Suppressor macrophage treated with lipopolysaccharide for 1 hour (primary cell): Measurements from ENCODE around the gene KRT35.
A peak's percentile ranks its signal among the peaks of the same experiment; 100 is the strongest.

Experiments
- DNase-seq, 3 donors: peaks; one replicate each; pipeline ENCODE4 v3.0.0-alpha.2; 2020 to 2022

KRT35 gene

GRCh38 chr17:41511716-41512115 lies 30.8 kb upstream of the KRT35 start:
- no peak for DNase-seq

DNA sequence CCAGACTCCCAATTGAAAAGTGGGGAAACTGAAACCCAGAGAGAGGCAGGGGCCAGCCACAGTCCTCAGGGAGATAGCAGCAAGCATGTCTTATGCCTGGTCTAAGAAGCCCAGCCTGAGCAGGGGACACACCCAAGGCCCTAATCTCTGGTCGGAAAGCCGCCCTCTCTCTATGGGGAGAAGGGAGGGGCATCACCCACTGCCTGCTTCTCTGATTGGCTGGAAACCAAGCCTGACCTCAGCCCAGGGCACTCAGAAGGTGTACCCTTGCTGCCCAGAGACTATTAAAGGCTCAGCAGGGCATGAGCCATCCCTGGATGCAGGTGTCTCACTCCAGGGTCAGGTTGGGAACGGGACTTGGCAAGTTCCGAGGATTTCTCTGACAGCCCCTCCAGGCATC lies 30.2 kb upstream of the KRT35 start:
- no peak for DNase-seq

DNA sequence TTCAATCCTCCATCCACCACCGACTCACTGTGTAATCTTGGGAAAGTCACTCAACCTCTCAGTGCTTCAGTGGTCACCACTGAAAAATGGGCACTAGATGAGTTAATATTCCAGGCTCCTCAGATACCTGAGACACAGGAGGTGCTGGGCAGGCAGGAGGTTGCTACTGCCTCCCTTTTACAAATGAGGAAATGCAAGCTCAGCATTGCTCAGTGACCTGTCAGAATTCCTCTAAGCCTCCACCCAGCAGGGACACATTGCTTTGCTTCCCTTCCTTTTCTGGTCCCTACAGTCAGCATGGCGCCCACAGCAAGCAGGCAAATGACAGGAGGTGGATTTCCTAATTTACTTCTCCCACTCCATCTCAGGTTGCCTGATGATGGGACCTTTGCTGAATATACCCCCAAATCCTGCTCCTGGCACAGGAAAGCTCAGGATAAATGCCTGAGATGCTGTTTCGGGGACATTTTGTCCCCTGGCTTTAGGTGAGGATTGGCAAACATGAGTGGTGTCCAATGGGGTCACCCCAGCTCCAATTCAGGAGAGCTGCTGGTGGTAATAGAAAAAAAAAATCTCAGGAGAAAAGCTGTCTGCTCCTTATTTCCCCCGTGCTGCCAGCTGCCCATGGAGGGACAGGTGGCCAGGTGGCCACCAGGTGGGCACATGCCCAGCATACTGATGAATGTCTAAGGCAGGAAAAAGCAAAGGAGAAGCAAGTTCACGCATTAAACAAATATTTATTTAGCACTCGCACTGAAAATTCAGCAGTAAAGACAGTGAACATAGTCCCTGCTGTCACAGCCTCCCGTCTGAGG lies 29.5 kb upstream of the KRT35 start:
- DNase-seq, result no peak

DNA sequence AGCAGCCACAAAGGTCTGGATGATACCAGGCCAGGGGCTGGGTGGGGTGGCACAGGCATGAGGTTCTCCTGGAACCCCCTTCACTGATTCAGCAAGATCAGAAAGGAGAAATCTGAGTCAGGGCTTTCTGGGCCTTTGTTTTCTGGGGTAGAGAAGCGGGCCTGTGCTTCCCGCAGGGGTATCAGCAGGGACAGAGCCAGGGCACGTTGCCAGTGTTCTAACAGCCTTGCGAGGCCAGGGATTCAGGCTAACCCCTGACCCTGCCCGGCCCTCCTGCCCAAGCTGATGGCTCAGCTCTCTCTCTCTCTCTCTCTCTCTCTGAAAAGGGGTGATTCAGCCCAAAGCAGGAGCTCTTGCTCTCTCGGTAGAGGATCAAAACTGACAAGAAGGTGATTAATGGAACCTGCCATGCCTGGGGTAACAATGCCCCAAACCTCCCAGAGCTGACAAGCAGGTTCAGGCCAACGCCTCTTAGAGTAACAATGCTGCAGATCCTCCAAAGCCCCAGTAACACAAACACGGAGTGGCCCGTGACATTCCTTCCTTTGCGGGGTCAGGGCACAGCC lies 26.4 kb upstream of the KRT35 start:
- DNase-seq, result no peak

DNA sequence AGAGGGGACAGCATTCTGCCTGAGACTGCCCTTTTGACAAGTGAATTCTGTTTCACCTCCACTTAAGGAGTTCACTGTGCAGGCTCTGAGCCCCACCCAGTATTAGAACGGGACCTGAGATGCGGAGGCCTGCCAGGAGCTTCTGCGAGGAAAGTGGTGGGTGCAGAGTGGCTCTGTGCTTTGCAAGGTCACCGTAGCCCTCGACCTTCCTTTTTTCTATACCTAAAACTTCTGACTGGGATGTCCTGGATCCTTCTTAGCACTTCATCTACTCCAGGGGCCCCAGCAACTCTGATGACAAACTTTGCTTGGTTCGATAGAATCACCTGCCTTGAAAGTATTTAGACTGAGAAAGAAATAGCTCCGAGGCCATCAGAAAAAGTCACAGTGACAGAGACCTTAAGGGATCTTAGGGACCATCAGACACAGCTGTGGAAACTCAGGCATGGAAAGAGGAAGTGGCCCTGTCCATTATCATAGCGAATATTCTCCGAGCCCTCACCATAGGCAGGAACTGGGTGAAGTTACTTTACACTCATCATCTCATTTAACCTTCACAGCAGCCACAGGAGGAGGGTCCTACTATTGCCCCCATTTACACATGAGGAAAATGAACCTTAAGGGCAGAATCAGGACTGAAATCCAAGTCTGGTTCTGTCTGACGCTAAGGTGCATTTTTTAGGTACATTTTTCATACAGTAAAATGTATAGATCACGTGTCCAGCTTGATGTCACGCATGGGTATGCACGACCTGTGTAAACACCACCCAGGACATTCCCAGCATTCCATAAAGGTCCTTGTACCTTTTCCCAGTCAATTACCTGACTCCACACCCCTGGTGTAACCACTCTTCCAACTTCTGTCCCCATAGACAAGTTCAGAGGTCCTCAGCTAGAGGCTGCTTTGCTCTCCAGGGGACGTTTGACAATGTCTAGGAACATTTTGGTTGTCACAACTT lies 25.1 kb upstream of the KRT35 start:
- DNase-seq, result peak; percentile 30 to 50 (median 47)

DNA sequence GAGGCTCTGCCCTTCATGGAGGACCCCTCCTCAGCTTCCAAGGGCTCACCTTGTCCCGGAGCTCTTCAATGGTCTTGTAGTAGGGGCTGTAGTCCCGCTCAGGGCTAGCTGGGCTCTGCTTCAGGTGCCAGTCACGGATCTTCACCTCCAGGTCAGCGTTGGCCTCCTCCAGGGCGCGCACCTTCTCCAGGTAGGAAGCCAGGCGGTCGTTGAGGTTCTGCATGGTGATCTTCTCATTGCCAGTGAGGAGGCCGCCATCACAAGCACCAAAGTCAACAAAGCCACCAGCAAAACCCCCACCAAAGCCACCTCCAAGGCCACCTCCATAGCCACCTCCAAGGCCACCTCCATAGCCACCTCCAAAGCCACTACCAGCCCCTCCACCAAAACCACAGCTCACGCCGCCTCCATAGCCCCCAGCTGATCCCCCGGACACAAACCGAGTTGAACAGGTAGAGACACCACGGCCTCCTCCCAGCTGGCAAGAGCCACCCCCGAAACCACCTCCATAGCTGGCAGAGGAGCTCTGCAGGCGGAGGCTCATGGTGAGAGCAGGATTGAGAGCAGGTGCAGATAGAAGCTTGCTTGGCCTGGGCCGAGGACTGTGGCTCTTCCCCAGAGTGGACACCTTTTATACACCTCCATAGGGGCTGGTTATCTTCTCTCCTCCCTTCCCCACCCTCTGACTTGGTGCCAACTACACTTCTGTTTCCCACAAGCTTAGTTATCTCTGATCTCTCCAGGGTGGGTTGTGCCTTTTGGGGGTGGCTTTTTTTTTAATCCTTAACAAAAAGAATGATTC lies 24.3 kb upstream of the KRT35 start, which contains the start of gene KRT13:
TSS of gene KRT13 (minus strand) at position 606 of the 802 bp plus-strand sequence. CDS start at position 544, 62 bp downstream.
- DNase-seq, result no peak

DNA sequence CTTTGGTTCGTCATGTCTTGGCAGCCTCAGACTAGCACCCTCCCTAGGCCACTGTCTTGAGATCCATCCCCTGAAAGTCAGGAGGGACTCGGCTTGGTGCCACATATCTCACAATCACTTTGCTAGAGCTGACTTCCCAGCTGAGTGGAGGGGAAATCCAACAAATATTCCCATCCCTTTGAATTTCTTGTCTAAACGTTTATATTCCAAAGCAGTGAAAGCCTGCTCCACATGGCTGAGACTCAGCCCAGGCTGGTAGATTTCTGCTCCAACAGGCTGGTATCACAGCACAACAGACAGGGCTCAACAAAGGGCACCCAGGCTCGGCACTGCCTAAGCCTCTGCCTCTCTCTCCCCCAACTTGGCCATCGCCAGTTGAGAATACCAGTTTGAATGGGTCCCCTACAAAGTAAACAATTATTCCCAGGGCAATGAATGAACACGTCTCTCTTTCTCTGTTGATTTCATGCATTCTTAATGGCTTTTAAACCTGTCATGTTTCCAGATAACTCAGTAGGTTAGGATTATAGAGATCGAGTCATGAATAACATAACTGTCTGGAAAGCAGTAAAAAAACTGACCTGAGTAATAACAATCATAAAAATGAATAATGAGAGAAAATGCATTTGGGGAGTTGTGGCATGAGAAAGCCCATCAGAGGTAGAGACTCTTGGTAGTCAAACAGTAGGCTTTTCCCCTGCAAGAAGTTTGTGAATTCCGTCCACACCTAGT lies 23.5 kb upstream of the KRT35 start:
- no peak for DNase-seq

- no peak for DNase-seq
Measured at GRCh38 chr17:41503202-41503601, 22.3 kb upstream of the KRT35 start.

- peak; percentile 49 to 64 (median 53) for DNase-seq
Measured at GRCh38 chr17:41500131-41500911, 19.4 kb upstream of the KRT35 start.

GRCh38 chr17:41499714-41500113 lies 18.8 kb upstream of the KRT35 start:
- DNase-seq, result no peak

DNA sequence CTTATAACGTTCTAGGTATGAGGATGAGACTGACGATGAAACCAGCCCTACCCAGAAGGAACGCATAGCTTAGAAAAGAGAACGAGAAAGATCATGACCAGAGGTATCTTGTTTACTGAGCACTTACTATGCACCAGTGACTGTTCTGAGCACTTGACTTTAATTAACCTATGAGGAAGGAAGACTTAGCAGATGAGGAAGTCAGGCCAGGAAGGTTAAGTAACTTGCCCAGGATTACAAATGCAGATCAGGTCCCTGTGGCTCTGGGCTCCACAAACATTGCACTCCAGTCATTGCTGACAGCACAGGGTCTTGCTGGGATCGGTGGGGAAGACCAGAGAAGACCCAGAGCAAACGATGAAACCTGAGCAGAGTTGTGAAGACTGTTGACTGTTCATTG lies 17.3 kb upstream of the KRT35 start:
- peak; percentile 64 to 78 (median 77) for DNase-seq

DNA sequence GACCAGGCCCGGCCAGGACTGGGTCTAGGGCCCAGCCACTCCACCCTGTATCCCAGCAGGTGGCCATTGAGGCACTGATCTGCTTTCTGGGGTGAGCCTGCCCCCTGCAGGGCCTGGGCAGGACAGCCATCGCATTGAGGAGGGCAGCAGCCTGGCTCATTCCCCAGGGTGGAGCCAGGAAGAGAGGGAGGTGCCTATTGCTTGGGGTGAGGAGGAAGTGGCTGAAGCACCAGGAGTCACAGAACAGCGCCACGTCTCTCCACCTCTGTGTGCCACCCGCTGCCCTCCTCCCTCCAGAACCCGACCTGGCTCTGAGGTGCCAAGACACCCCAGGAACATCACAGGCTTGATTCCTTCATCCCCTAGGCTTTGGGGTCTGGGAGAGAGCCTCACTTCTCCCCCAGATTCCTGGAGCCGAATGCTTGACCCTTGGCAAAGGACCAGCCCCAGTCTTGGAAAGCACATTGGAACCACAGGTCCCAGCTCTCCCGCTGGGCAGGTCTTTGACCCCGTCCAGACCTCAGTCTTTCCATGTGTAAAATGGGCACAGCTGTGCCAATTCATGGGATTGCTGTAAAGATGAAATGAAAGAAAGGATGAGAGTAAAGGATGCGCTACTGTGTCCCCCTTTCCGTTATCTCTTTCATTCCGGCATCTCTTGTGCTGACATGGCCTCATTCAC lies 16.0 kb upstream of the KRT35 start:
- DNase-seq, result peak; percentile 89 to 91 (median 91)

GRCh38 chr17:41494524-41494923 lies 13.6 kb upstream of the KRT35 start:
- no peak for DNase-seq

DNA sequence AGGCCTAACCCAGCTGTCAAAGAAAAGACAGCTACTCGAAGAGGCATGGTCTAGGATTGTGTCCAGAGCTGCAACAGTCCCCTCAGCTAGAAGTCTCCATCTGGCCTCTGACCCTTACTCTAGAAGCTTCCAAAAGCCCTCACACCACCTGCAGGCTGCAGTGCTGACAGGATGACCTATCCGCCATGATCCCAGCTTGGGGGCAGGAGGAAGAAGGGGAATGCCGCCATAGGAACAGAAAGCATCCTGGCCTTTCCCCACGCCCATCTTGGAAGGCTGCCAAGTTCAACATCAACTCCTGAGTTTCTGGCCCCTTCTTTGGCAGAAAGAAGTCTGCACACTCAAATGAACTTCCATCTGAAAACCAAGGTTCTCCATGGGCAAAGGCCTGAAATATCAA lies 11.8 kb upstream of the KRT35 start:
- peak; percentile 47 to 67 (median 51) for DNase-seq

GRCh38 chr17:41492351-41492750 lies 11.4 kb upstream of the KRT35 start:
- DNase-seq, result peak; percentile 80 to 89 (median 89)

GRCh38 chr17:41491476-41491875 lies 10.5 kb upstream of the KRT35 start:
- peak in 2 of 3 donors; percentile 18 to 23 for DNase-seq

DNA sequence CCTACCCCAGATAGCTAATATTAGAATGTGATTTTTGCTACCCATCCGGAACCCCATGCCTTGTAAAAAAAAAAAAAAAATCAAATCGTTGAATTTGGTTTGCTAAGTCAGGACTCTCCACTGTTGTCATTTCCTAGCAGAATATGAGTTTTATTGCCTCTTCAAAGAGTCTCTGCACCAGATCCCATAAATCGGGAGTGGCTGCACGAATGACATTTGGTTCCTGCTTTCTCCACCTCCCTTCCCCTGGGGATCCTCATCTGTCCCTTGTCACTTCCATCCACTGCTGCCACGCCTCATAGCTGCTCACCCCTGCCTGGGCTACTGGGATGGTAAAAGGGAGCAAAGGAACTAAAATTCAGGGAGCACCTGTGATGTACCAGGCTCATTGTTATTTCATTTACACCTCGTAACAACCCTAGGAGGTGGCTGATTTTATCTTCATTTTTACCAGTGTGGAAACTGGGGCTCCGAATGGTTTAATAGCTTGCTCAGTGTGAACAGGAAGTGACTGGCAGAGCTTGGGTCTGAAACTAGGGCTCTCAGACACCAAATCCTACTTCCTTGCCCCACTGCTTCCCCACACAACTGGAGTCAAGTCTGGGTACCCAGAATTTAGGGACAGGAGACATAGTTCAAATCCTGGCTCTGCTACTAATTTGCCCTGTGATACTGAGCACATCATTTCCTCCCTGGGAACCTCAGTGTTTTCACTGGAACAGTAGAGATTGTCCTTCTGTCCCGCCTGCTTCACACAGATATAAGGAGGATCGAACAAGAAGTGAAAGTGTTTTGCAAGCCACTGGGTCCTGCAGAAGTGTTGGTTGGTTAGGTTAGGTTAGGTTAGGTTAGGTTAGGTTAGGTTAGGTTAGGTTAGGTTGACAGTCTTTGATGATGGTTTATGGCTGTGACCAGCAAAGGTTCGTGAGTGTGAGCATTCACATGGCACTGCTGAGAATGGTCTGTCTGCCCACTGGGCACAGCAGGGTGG lies 9.3 kb upstream of the KRT35 start:
- DNase-seq, result peak; percentile 39 to 47 (median 45)

GRCh38 chr17:41489531-41489930 lies 8.6 kb upstream of the KRT35 start, which contains the start of gene KRT36:
TSS of gene KRT36 (minus strand) at chr17:41489910. CDS start at chr17:41489864, 46 bp downstream.
- no peak for DNase-seq
